GM06990 (cell line): ENCODE data around the gene NDUFA3.
A peak's percentile ranks its signal among the peaks of the same experiment; 100 is the strongest.

ENCODE experiments used
- DNase-seq: peaks from one replicate; pipeline ENCODE4 v3.0.0-alpha.2; 2011; ENCODE audit not compliant: insufficient read length; ENCODE audit errors: extremely low read depth
- H3K27me3 ChIP-seq: replicated peaks from 2 replicates; pipeline ENCODE4 v1.6.0; 2011; ENCODE audit warnings: low read length; ENCODE audit not compliant: control insufficient read depth, insufficient read depth
- H3K36me3 ChIP-seq: 2 replicates; pipeline ENCODE4 v1.5.1; 2011; ENCODE audit warnings: low read length; ENCODE audit not compliant: control insufficient read depth, insufficient read depth
- H3K4me3 ChIP-seq: replicated peaks from 2 replicates; pipeline ENCODE4 v1.5.1; 2011; ENCODE audit warnings: low read depth, mild to moderate bottlenecking, control low read depth, low read length
- CTCF ChIP-seq: IDR thresholded peaks from 2 replicates; pipeline ENCODE4 v1.5.1; 2011; ENCODE audit warnings: low read length, control low read depth, mild to moderate bottlenecking, inconsistent platforms; ENCODE audit not compliant: insufficient read depth, poor library complexity, severe bottlenecking

NDUFA3 gene

GRCh38 chr19:54115109-54116063 is 12.7 kb downstream of the NDUFA3 start, which contains the start of the genes PRPF31 and TFPT:
Gene PRPF31 (plus strand): TSS chr19:54115754. CDS start chr19:54118279, 2,525 bp downstream.
Gene TFPT (minus strand): TSS chr19:54115657. CDS start chr19:54115269, 388 bp downstream.
- H3K4me3 ChIP-seq: peak within 1 kb of the TSS; percentile 73
- H3K36me3 ChIP-seq: peaks cover 12% of the 10 kb centered on the region
- no peak for TF ChIP-seq CTCF
- DNase-seq: peak; percentile 96
- no peaks in the 10 kb centered on the region for H3K27me3 ChIP-seq

GRCh38 chr19:54121259-54121658 is 18.6 kb downstream of the NDUFA3 start:
- no peak for TF ChIP-seq CTCF
- no peak for DNase-seq
- no peaks in the 10 kb centered on the region for H3K27me3 ChIP-seq
- H3K4me3 ChIP-seq: no peak overlapping the region
- peaks cover 37% of the 10 kb centered on the region for H3K36me3 ChIP-seq

GRCh38 chr19:54123682-54124081 is 21.0 kb downstream of the NDUFA3 start:
- no peak for TF ChIP-seq CTCF
- DNase-seq: no peak
- peaks cover 37% of the 10 kb centered on the region for H3K36me3 ChIP-seq
- no peak overlapping the region for H3K4me3 ChIP-seq
- no peaks in the 10 kb centered on the region for H3K27me3 ChIP-seq

GRCh38 chr19:54124393-54124792 is 21.7 kb downstream of the NDUFA3 start:
- no peak for TF ChIP-seq CTCF
- H3K36me3 ChIP-seq: peaks cover 43% of the 10 kb centered on the region
- H3K27me3 ChIP-seq: no peaks in the 10 kb centered on the region
- H3K4me3 ChIP-seq: no peak overlapping the region
- DNase-seq: no peak

- Histone ChIP-seq H3K4me3 (no peak overlapping the region), H3K36me3 (peaks cover 41% of the 10 kb centered on the region), H3K27me3 (no peaks in the 10 kb centered on the region)
- no peak for DNase-seq
- no peak for TF ChIP-seq CTCF
Measured at GRCh38 chr19:54125713-54126112, 23.1 kb downstream of the NDUFA3 start.
